ENCODE results near the gene SCYL2.
"Not testable (repeated sequence)": the region's sequence is repeated elsewhere in the genome, so short reads cannot be mapped to it uniquely, and the experiment has no call there.

SCYL2 gene

DNA sequence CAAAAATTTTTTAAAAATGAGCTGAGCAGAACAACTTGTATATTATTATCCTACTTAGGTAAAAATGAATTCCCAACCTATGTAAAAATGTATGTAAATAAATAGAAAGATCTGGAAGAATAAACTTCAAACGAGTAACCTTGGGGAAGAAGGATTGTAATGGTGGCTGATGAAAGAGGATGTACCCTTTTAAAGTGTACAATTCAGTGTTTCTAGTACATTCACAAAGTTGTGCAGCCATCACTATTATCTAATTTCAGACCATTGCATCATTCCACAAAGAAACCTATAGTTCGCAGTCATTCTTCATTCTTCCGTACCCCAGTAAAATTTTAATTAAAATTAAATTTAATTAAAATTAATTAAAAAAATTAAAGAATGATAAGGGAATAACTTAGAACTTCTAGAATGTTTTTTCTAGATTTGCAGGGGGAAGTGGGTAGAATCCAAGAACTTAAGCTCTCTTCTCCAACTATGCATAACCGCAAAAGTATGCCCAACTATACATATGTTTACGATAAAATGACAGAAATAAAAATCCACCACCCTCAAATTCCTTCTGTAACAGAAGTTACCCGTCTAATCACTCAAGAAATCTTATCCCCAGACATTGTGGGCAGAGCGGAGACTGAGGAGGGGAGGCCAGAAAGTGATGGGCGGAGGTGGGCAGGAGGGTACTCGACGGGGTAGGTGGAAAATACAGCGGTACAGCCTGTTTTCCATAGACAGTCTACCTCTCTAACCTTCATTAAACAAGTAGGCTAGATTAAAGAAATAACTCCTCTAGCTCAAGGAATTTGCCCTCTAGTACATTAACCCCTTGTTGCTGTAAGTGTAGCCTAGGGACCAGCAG is 1.0 kb upstream of the SCYL2 start:
- no peak for DNase-seq (ENCODE audit: low spot score)

DNA sequence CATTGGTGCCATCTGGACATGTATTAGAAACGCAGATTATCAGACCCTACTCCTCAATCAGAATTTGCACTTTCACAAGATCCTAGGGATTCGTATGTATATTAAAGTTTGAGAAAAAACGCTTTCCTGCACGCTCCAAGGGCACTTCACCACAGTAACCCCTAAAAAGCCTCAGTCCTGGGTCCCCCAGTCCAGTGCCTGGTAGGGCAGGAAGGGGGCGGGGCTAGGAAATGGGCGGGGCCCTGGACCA is 467 bp upstream of the SCYL2 start:
- DNase-seq (ENCODE audit: low spot score), result no peak

DNA sequence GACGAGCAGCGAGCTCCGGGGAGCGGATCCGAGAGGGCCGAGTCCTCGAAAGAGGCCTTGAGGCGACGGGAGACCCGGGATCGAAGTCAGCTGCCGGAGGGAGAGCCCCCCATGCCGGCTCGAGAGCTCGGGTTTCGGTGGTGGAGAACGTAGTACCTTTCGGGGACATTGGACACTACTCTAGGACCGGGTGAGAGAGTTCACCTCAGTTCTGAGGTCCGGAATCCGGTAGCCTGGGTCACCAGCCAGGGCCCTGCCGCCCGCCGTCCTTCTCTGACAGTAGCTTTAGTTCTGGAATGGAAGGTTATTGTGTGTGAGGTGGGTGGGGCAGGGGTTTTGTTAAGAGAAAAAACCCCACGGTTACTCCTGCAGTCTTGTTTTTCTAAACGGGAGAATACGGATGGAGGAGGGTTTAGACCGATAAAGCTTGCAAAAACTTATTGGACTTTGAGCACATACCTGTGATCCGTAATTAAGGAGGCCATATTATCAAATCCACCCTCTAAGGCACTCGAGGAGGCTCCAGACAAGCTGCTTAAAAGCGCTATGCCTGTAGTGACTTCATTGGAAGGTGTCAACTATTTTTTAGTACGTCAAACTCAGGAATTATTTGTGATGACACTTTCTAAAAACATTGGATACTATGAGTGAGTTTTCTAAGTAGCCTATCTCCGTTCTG is 765 bp downstream of the SCYL2 start:
- DNase-seq (ENCODE audit: low spot score), result no peak

DNA sequence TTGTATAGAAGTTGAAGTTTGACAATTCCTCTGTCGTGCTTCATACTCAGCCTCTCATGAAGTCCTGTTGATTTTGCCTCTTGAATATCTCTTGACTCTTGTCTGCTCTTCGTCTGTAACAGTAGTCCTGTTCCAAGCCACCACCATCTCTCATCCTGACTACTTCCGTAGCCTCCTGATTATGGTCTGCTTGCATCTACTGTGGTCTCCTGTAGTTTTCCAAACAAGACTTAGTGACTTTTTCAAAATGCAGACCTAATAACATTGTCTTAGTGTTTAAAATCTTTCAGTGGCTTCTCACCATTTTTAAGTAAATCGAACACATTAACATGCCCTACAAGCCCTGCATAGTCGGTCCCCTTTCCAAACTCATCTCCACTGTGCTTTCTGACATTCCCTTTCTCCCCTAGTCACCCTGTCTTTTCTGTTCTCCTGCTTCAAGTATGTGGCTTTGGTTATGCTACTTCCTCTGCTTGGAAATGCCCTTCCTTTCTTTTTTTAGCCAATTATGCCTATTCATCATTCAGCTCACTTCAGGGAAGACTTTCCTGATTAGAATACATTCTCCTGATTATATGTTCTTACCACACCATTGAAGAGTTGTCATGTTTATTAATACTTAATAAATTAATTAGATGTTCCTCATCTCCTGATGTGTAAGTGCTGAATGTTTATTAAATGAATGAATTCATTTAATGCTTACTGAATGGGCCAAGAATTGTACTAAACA is 2.0 kb downstream of the SCYL2 start:
- no peak for DNase-seq (ENCODE audit: low spot score)

DNA sequence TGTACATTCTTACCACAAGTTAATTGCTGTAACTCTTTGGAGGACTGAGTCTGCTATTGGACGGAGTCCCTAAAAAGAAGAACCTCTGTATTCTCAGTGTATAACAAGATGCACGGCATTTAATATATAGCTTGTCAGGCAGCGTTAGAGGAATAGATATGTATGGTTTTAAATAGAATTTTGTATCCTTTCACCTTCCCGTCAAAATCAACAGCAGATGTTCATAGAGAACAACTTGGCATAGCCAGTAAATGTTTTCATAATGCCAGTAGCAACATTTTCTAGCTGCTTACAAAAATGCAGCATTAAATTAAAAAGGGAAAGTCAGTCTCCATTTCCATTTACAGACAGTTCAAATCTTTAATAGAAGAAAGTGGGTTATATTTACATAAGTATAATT is 6.8 kb downstream of the SCYL2 start:
- DNase-seq (ENCODE audit: low spot score), result no peak

DNA sequence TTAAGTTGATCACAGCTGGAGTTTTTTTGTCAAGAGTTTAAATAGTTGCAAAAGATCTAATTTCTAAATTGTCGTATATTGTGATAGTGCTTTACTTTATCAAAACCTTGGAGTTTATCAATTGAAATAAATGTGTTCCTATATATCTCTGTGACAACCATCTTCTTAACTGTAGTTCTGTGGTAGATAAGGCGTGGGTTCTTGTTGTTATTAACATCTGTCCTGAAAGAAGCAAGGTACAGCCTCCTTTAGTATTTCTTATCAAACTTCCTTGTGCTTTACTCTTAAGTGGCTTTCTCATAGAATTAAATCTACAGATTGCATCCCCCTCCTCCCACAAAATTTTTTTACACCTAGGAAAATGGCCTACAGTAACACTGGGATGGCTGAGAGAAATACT is 7.3 kb downstream of the SCYL2 start:
- DNase-seq (ENCODE audit: low spot score), result no peak

DNA sequence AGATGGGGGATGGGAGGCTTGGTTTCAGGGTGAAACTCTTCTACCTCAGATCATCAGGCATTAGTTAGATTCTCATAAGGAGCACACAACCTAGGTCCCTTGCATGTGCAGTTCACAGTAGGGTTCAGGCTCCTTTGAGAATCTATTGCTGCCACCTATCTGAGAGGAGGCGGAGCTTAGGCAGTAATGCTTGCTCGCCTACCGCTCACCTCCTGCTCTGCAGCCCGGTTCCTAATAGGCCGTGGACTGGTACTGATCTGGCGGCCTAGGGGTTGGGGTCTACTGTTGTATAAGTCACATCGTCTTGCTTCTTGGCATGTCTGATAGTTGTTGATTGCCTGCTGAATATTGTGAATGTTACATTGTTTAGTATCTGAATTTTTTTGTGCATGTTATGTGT is 12.2 kb downstream of the SCYL2 start:
- no peak for DNase-seq (ENCODE audit: low spot score)

DNA sequence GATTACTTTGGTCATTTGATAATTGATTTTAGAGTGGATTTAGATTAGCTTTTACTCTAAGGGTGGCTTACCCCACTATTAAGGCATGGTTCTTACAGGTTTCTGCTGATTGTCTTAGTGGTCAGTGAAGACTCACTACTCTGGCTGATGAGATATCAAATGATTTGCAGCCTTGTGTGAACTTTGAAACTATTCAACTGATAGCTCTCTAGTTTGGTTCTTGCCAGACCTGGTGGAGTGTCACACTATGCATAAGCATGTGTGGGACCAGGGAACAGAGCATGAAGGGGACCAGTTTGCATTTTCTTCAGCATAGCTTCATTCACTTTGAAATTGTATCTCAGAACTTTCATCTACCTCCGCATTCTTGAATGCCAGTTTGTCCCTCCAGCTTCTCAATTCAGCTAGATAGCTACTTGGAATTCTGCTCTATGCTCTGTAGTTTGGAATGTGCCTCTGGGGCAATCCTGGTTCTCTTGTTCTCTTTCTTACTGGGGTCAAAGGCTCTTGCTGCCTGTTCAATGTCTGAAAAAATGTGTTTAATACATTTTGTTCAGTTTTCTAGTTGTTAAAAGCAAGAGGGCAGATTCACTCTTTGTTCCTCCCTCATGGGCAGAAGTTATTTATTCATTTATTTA is 12.7 kb downstream of the SCYL2 start:
- no peak for DNase-seq (ENCODE audit: low spot score)

DNA sequence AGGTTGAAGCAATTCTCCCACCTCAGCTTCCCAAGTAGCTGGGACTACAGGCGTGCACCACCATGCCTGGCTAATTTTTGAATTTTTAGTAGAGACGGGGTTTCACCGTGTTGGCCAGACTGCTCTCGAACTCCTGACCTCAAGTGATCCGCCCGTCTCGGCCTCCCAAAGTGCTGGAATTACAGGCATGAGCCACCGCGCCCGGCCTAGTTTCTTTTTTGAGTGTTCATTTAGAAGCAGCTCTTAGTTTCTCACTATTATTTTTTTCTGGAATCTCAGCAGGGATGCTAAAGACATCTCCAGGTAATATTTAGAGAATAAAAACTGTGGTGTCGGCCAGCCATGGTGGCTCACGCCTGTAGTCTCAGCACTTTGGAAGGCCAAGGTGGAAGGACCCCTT is 17.6 kb downstream of the SCYL2 start:
- not testable (repeated sequence) for DNase-seq (ENCODE audit: low spot score)

DNA sequence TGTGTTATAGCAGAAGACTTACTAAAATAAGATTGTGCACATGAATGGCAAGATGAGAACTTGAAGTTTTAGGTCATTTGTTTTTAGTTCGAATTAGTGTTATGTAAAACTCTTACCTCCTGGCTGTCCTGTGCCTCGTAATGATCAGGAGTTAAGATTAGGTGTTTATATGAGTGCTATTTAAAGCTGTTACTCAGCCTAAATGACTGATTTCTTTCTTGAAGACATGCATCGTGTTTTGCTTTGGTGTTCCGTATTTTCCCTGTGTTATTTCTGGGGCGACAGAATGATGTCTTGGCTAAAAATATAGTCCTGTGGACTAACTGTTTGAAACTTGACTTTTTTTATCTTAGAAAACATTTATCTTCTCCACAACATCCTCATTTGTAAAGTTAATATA is 22.1 kb downstream of the SCYL2 start:
- no peak for DNase-seq (ENCODE audit: low spot score)

DNA sequence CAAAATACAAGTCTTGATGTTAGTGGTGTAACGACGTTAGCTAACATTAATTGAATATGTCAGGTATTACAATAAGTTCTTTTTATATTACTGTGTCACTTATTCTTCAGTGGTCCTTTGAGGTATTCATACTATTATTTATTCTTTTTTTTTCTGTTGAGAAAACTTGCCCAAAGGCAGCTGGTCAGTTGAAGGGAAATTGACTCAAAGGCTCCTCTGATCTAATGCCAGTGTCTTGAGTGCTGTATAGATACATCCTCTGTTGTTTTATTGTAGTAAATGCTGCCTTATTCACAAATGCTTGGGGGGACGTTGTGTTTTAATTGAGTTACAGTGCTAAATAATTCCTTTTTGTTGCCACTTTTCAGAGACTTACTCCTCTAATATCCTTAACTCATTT is 23.0 kb downstream of the SCYL2 start:
- no peak for DNase-seq (ENCODE audit: low spot score)

DNA sequence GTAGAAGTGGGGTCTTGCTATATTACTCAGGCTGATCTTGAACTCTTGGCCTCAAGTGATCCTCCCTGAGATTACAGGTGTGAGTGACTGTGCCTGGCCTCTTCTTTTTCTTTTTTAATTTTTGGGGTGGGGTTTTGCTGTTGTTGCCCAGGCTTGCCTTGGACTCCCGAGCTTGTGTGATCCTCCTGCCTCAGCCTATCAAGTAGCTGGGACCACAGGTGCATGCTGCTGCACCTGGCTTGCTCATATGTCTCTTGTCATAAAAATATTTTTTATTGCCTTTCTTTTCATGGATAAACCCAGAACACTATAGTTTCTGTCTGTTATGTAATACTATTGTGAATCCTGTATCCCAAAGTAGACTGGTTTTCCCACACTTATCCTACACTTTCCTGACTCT is 26.0 kb downstream of the SCYL2 start:
- no peak for DNase-seq (ENCODE audit: low spot score)

DNA sequence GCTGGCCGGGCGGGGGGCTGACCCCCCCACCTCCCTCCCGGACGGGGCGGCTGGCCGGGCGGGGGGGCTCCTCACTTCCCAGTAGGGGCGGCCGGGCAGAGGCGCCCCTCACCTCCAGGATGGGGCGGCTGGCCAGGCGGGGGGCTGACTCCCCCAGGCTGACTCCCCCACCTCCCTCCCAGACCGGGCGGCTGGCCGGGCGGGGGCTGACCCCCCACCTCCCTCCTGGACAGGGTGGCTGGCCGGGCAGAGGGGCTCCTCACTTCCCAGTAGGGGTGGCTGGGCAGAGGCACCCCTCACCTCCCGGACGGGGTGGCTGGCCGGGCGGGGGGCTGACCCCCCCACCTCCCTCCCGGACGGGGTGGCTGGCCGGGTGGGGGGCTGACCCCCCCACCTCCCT is 27.4 kb downstream of the SCYL2 start:
- DNase-seq (ENCODE audit: low spot score), result not testable (repeated sequence)

DNA sequence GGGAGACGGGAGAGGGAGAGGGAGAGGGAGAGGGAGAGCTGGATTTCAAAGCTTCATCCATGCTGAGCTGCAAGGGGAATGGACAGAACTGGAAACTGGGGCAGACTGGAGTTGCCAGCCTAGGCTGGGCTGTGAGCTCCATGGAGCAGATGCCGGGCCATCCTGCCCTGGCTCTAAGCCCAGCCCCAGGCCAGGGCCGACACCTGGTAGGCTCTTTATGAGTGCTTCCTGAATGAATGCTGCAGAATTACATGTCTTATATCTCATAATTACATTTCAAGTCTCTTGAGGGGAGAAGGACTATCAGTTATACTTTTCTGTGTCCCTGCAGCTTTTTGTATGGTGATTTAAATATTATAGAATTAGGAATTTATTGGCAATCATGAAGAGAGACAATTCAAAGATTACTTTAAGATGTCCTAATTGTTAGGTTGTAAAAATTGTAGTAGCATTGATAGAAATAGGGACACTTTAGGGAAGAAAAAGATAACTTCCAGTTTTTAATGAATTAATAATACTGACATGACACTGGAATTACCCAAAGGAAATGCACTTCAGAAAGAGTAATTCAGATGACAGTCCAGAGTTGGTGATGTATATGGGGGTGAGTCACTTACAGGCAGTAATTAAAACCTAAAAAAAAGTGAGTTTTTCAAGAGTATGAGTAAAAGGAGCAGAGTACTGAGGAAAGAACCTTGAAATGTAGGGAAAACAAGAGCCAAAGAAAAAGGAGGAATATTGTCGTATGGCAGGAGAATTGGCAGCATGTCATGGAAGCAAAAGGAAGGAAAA is 29.0 kb downstream of the SCYL2 start:
- DNase-seq (ENCODE audit: low spot score), result no peak

DNA sequence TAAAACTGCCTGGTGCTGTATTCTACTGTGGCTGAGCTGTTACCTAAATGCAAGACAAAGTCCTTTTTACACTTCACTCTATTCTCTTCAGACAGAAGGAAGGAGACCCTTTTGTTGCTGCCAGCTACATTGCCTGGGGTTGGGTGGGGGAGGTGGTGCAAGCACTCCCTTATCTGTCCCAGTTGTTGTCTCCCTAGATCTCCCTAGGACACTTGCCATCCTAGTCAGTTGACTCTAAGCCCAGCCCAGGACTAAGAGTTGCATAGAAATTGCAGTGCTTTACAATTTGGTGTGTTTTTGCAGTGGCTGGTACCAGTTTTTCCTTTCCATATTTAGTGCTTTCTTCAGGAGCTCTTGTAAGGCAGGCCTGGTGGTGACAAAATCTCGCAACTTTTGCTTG is 35.1 kb downstream of the SCYL2 start:
- no peak for DNase-seq (ENCODE audit: low spot score)

DNA sequence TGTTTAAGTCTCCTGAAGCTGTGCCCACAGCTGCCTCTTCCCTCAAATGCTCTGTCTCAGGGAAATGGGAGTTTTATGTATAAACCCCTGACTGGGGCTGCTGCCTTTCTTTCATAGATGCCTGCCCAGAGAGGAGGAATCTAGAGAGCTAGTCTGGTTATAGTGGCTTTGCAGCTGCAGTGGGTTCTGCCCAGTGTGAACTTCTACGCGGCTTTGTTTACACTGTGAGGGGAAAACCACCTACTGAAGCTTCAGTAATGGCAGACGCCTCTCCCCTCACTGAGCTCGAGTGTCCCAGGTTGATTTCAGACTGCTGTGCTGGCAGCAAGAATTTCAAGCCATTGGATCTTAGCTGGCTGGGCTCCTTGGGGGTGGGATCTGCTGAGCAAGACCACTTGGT is 36.9 kb downstream of the SCYL2 start:
- no peak for DNase-seq (ENCODE audit: low spot score)

DNA sequence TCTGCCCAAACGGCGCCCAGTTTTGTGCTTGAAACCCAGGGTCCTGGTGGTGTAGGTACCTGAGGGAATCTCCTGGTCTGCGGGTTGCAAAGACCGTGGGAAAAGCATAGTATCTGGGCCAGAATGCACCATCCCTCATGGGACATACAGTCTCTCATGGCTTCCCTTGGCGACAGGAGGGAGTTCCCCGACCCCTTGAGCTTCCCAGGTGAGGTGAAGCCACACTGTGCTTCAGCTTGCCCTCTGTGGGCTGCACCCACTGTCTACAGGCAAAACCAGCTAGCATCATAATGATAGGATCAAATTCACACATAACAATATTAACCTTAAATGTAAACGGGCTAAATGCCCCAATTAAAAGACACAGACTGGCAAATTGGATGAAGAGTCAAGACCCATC is 37.4 kb downstream of the SCYL2 start:
- not testable (repeated sequence) for DNase-seq (ENCODE audit: low spot score)

DNA sequence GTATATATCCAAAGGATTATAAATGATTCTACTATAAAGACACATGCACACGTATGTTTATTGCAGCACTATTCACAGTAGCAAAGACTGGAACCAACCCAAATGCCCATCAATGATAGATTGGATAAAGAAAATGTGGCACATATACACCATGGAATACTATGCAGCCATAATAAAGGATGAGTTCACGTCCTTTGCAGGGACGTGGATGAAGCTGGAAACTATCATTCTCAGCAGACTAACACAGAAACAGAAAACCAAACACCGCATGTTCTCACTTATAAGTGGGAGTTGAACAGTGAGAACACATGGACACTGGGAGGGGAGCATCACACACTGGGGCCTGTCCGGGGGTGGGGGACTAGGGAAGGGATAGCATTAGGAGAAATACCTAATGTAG is 41.2 kb downstream of the SCYL2 start:
- not testable (repeated sequence) for DNase-seq (ENCODE audit: low spot score)

DNA sequence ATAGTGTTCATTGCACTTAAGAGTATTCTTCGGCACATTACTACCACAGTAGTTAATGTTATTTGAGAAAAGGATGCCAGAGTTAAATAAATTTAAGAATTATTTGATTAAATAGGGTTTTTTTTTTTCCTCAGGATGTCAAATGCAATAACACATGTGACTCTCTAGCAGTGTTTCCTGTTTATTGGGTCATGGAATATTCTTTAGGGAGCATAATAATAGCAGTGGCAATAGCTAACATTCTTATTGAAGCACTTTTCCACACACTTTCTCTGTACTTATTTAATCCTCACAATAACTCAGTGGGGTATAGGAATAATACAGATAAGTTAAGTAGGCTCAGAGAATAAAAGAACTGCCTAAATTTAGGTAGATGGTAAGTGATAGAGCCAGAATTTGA is 44.3 kb downstream of the SCYL2 start:
- no peak for DNase-seq (ENCODE audit: low spot score)

DNA sequence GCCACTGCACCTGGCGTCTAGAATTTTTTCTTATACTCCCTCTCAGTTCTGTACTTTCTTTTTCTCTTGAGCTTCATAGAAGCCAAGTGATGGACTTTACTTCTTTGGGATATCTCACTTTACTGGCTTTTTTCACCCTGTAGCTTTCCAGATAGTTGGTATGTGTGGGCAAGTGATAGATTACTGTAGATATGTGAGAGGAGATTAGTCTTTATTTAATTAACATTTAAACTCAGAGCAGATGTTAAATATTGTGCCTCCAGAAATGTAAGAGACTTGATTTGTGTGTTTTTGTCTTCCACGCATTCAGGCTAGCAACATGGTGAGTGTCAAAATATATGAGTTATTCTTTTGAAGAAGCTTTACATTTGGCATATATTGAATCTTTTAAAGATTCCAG is 50.4 kb downstream of the SCYL2 start:
- no peak for DNase-seq (ENCODE audit: low spot score)

DNA sequence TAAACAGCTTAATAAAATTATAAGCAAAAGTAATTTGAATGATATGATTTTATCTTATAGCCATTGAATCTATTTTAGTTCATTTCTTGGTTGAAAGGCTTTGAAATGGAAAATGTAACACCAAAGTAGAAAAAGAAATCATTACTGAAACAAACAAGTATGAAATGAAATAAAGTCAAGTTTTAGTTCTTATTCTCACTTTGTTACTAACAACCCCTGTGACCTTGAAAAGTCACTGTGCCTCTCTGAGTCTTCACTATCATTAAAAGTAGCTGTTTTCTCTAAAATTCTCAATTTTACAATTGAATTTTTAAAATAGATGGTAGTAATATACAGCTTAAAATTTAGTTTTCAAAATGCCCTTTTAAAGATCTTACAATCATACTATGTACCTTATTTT is 57.5 kb downstream of the SCYL2 start:
- no peak for DNase-seq (ENCODE audit: low spot score)

DNA sequence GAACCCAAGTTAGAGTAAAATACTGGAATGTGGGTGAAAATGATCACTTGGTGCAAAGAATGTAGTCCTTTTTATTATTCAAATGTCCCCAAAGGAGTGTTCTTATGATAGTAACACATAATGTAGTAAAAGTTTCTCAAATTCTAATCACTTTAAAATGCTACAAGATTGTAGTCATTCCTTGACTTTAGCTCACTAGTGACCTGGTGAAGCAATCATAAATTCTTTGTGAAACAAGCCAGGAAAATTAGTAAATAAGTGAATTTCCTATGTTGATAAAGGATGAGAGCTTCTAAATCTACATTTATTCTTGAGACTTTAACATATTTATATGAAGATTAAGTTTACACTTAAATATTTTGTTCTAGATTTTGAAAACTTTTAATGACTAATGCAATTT is 59.2 kb downstream of the SCYL2 start:
- no peak for DNase-seq (ENCODE audit: low spot score)

Measured in left forelimb (tissue), 1 donor.